Measurements from ENCODE around the gene NUBP2.

DNA sequence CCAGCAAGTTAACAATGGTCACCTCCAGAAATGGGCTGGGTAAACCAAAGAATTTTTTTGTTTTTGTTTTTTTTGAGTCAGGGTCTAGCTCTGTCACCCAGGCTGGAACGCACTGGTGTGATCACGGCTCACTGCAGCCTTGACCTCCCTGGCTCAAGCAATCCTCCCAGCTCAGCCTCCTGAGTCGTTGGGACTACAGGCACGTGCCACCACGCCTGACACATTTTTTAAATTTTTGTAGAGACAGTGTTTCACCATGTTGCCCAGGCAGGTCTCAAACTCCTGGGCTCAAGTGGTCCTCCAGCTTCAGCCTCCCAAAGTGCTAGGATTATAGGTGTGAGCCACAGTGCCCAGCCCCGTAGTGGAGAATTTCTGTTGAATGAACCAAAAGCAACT, 2.1 kb upstream of the NUBP2 start:
- TF ChIP-seq, protein P1, sequence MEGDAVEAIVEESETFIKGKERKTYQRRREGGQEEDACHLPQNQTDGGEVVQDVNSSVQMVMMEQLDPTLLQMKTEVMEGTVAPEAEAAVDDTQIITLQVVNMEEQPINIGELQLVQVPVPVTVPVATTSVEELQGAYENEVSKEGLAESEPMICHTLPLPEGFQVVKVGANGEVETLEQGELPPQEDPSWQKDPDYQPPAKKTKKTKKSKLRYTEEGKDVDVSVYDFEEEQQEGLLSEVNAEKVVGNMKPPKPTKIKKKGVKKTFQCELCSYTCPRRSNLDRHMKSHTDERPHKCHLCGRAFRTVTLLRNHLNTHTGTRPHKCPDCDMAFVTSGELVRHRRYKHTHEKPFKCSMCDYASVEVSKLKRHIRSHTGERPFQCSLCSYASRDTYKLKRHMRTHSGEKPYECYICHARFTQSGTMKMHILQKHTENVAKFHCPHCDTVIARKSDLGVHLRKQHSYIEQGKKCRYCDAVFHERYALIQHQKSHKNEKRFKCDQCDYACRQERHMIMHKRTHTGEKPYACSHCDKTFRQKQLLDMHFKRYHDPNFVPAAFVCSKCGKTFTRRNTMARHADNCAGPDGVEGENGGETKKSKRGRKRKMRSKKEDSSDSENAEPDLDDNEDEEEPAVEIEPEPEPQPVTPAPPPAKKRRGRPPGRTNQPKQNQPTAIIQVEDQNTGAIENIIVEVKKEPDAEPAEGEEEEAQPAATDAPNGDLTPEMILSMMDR (IDR thresholded peaks at IDR 0.05): no peak
- TF ChIP-seq POLR2AphosphoS5 (IDR thresholded peaks at IDR 0.05) (no peak), POLR2A (IDR thresholded peaks at IDR 0.05) (no peak)

Data from breast epithelium (tissue), 3 donors.